Naive thymus-derived CD8-positive, alpha-beta T cell (primary cell): ENCODE measurements around the gene APOBEC3G. TPM values are rescaled to one million over a fixed set of nuclear protein-coding genes. Genes with fewer than 3 reads are reported as not detected.
"Not testable (repeated sequence)": the region's sequence is repeated elsewhere in the genome, so short reads cannot be mapped to it uniquely, and the experiment has no call there.

ENCODE experiments used
- ATAC-seq, 2 donors: fragments of 150-1000 bp; cut with Tn5 transposase in 1 of 2; sonication (Bioruptor Pico), chemical (Tn5 transposase) in 1 of 2; 1 replicate in 1 of 2; 2 replicates in 1 of 2; pipeline ENCODE4 v1.10.0; 2021; ENCODE audit warnings: mild to moderate bottlenecking in 2 of 2, moderate library complexity in 2 of 2
- POLR2A ChIA-PET: fragments of 350-600 bp; sonication (Branson Sonifier 250); formaldehyde crosslinking; loops from one replicate; lab custom pipeline; 2021; ENCODE audit warnings: antibody characterized with exemption; lab: Charles Lee
- DNase-seq, 10 donors: peaks; one replicate each; pipeline versions ENCODE4 v3.0.0 to v3.0.0-alpha.2; 2020 to 2022
- H3K27ac Mint-ChIP-seq, 10 donors: one replicate each; pipeline ENCODE4 v1.8.0; 2020 to 2022; ENCODE audit warnings: mild to moderate bottlenecking in 10 of 10, mixed read lengths in 10 of 10, moderate library complexity in 4 of 10, inconsistent platforms in 1 of 10
- H3K27me3 Mint-ChIP-seq, 5 donors: one replicate each; pipeline ENCODE4 v1.8.0; 2021 to 2022; ENCODE audit warnings: mixed read lengths in 5 of 5
- H3K36me3 Mint-ChIP-seq, 3 donors: one replicate each; pipeline ENCODE4 v1.8.0; 2020 to 2022; ENCODE audit warnings: mixed read lengths in 3 of 3, mild to moderate bottlenecking in 2 of 3, inconsistent platforms in 1 of 3
- H3K4me1 Mint-ChIP-seq, 4 donors: one replicate each; pipeline ENCODE4 v1.8.0; 2021 to 2022; ENCODE audit warnings: mixed read lengths in 4 of 4
- H3K4me3 Mint-ChIP-seq, 10 donors: one replicate each; pipeline ENCODE4 v1.8.0; 2020 to 2022; ENCODE audit warnings: mild to moderate bottlenecking in 10 of 10, mixed read lengths in 10 of 10, moderate library complexity in 6 of 10, inconsistent platforms in 1 of 10
- H3K9me3 Mint-ChIP-seq, 9 donors: one replicate each; pipeline ENCODE4 v1.8.0; 2020 to 2022; ENCODE audit warnings: mixed read lengths in 9 of 9, mild to moderate bottlenecking in 3 of 9, inconsistent platforms in 1 of 9, moderate library complexity in 1 of 9
- polyA plus RNA-seq, 3 donors: library from polyadenylated mRNA; unstranded; fragments of 300-500 nt; fragmentation: Illumina TruSeq; gene quantifications; one replicate each; pipeline ENCODE4 v1.2.3, GENCODE V29; 2021
- total RNA-seq, 8 experiments: library from RNA in 2 of 8; stranded (reverse) in 2 of 8; gene quantifications; one replicate each; pipeline ENCODE4 v1.2.3 and lab custom pipeline; 2021 to 2026

APOBEC3G gene
- total RNA-seq (10 to 100 TPM; 24.3 to 27.4 TPM), polyA plus RNA-seq (100 to 1,000 TPM in 1 of 3 donors, 10 to 100 TPM in 2; 30.6 to 113 (median 38.7) TPM), total RNA-seq (lab: John Stamatoyannopoulos, UW) (21.2 to 80.4 (median 33.7) reads per million in 6 experiments)

DNA sequence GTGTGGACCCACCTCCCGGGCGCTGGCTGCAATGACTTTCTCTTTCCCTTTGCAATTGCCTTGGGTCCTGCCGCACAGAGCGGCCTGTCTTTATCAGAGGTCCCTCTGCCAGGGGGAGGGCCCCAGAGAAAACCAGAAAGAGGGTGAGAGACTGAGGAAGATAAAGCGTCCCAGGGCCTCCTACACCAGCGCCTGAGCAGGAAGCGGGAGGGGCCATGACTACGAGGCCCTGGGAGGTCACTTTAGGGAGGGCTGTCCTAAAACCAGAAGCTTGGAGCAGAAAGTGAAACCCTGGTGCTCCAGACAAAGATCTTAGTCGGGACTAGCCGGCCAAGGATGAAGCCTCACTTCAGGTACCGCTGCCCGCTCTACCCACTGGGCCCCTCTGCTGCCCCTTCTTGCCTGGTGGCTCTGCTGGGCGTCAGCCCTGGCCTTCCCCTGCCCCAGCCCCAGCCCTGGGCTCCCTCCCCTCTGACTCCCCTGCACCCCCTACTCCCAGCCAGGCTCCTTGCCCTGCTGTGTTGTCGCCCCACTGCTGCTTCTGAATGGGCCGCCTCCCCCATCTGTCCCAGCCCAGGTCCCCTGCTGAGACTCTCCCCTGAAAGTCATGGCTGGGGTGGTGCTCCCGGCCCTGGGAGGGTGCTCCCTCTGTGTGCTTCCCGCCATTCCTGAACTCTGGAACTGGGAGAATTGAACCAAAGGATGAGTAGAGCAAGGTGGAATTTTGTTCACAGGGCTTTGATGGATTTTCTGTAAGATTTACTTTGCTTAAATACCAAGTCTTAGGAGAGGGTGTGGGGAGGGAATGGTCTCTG, at the start of gene APOBEC3G:
Gene APOBEC3G (plus strand): TSS at position 250 of the 815 bp plus-strand sequence. CDS start 87 bp downstream, at position 337.
- H3K4me3 Mint-ChIP-seq: peak within 1 kb of the TSS; percentile 83 to 92 (median 88)
- ATAC-seq (peak; percentile 93 to 96), DNase-seq (peak in 8 of 10 donors; percentile 17 to 60 (median 40))
- H3K4me1 Mint-ChIP-seq: peaks cover 14 to 75% (median 52%) of the 10 kb centered on the region in 4 donors
- POLR2A ChIA-PET: interaction anchor here (0.6 kb wide), 1 partner anchor 26 kb away, joined by 3 read pairs; no protein-coding TSS in a partner anchor
- not testable (repeated sequence) for H3K27me3 Mint-ChIP-seq, H3K9me3 Mint-ChIP-seq
- H3K36me3 Mint-ChIP-seq: peaks cover 0 to 27% (median 7%) of the 10 kb centered on the region in 3 donors
- H3K27ac Mint-ChIP-seq: peak within 1 kb of the TSS; percentile 92 to 96 (median 94)

DNA sequence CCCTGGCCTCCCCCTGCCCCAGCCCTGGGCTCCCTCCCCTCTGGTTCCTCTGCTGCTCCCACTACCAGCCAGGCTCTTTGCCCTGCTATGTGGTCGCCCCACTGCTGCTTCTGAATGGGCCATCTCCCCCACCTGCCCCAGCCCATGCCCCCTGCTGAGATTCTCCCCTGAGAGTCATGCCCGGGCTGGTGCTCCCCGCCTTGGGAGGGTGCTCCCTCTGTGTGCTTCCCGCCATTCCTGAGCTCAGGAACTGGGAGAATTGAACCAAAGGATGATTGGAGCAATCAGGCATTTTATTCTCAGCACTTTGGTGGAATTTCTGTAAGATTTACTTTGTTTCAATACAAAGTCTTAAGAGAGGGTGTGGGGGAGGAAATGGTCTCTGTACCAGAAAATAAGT, 49.4 kb upstream of the APOBEC3G start:
- no peaks in the 10 kb centered on the region for H3K9me3 Mint-ChIP-seq
- DNase-seq (no peak), ATAC-seq (no peak)
- H3K27ac Mint-ChIP-seq: peak overlapping the region in 6 of 10 donors; percentile 28 to 84 (median 74)
- no peaks in the 10 kb centered on the region for H3K27me3 Mint-ChIP-seq
- H3K4me3 Mint-ChIP-seq: no peak overlapping the region
- POLR2A ChIA-PET: interaction anchor here (1.1 kb wide), 1 partner anchor 21 kb away, joined by 3 read pairs; no protein-coding TSS in a partner anchor
- peaks cover 19 to 42% (median 32%) of the 10 kb centered on the region in 4 donors for H3K4me1 Mint-ChIP-seq
- H3K36me3 Mint-ChIP-seq: peaks cover 0 to 25% (median 5%) of the 10 kb centered on the region in 3 donors

DNA sequence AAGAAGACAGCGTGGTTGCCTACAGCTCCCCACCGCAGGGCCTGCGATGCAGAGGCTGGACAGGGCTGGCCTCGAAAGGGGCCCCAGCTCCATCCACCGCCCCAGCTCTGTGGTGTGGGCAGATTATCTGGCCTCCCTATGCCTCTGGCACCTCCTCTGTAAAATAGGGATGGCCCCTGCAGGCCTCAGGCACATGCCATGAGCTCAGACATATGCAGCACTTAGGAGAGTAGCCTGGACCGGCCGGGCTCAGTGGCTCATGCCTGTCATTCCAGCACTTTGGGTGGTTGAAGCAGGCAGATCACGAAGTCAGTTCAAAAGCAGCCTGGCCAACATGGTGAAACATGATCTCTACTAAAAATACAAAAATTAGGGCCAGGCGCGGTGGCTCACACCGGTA, 48.8 kb upstream of the APOBEC3G start:
- POLR2A ChIA-PET: interaction anchor here (0.6 to 1.1 kb wide), 2 partner anchors 20 to 744 kb away, joined by 3 to 5 read pairs; no protein-coding TSS in a partner anchor
- Mint-ChIP-seq H3K9me3 (no peaks in the 10 kb centered on the region), H3K4me3 (no peak overlapping the region), H3K27ac (peak overlapping the region in 5 of 10 donors; percentile 15 to 79 (median 72)), H3K4me1 (peaks cover 19 to 41% (median 30%) of the 10 kb centered on the region in 4 donors), H3K36me3 (peaks cover 0 to 23% (median 9%) of the 10 kb centered on the region in 3 donors), H3K27me3 (no peaks in the 10 kb centered on the region)
- DNase-seq (no peak), ATAC-seq (no peak)

DNA sequence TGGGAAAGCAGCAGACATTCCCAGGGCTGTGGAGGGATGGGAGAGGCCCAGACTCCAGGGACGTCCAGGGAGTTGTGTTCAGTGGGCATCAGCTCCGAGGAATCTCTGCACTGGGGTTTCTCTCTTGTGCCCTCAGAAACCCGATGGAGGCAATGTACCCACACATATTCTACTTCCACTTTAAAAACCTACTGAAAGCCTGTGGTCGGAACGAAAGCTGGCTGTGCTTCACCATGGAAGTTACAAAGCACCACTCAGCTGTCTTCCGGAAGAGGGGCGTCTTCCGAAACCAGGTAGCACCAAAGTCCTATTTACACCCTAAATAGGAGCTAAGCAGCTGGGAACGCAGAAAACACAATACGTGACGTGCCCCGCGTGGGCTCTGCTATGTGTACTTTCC, 47.8 kb upstream of the APOBEC3G start:
- POLR2A ChIA-PET: no interaction called here
- H3K9me3 Mint-ChIP-seq: no peaks in the 10 kb centered on the region
- peaks cover 0 to 14% (median 4%) of the 10 kb centered on the region in 3 donors for H3K36me3 Mint-ChIP-seq
- peaks cover 19 to 32% (median 23%) of the 10 kb centered on the region in 4 donors for H3K4me1 Mint-ChIP-seq
- ATAC-seq (no peak), DNase-seq (no peak)
- no peak overlapping the region for H3K27ac Mint-ChIP-seq
- H3K27me3 Mint-ChIP-seq: no peaks in the 10 kb centered on the region
- no peak overlapping the region for H3K4me3 Mint-ChIP-seq

DNA sequence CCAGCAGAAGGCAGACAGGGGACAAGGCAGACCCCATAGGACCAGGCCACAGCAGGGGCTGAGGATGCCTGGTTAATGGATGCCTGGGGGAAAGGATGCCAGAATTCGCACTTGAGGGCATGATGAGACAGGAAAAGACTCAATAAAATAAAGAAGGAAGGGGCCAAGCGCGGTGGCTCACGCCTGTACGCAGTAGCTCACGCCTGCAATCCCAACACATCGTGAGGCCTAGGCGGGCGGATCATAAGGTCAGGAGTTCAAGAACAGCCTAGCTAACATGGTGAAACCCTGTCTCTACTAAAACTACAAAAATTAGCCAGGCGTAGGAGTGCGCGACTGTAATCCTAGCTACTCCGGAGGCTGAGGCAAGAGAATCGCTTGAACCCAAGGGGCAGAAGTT, 46.4 kb upstream of the APOBEC3G start:
- H3K27me3 Mint-ChIP-seq: no peaks in the 10 kb centered on the region
- DNase-seq (no peak), ATAC-seq (no peak)
- no peak overlapping the region for H3K4me3 Mint-ChIP-seq
- H3K9me3 Mint-ChIP-seq: no peaks in the 10 kb centered on the region
- peaks cover 0 to 8% (median 4%) of the 10 kb centered on the region in 3 donors for H3K36me3 Mint-ChIP-seq
- peak overlapping the region in 2 of 10 donors; percentile 55 to 74 for H3K27ac Mint-ChIP-seq
- POLR2A ChIA-PET: no interaction called here
- peaks cover 8 to 17% (median 11%) of the 10 kb centered on the region in 4 donors for H3K4me1 Mint-ChIP-seq

DNA sequence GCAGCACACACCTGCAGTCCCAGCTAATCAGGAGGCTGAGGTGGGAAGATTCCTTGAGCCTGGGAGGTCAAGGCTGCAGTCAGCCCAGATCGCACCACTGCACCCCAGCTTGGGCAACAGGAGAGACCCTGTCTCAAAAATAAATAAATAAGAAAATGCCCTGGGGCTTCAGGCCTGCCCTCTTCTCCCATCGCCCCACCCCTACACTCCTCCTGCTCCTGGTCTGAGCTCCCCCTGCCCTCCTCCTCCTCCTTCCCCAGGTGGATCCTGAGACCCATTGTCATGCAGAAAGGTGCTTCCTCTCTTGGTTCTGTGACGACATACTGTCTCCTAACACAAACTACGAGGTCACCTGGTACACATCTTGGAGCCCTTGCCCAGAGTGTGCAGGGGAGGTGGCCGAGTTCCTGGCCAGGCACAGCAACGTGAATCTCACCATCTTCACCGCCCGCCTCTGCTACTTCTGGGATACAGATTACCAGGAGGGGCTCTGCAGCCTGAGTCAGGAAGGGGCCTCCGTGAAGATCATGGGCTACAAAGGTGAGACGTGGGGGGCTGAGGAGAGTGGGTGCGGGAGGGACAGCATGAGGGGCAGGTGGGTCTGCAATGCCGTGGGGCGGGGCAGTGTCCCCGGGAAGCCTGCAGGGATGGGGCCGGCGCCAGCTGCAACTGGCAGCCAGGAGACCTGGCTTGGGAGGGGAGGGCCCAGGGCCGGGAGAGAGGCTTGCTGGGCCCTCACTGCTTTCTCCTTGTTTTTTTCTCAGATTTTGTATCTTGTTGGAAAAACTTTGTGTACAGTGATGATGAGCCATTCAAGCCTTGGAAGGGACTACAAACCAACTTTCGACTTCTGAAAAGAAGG, 45.4 kb upstream of the APOBEC3G start:
- not testable (repeated sequence) for H3K9me3 Mint-ChIP-seq, H3K4me1 Mint-ChIP-seq, H3K4me3 Mint-ChIP-seq, H3K36me3 Mint-ChIP-seq, ATAC-seq, DNase-seq, H3K27me3 Mint-ChIP-seq
- POLR2A ChIA-PET: interaction anchor here (0.5 kb wide), 1 partner anchor 23 kb away, joined by 3 read pairs; no protein-coding TSS in a partner anchor
- H3K27ac Mint-ChIP-seq: peak overlapping the region in 1 of 10 donors; percentile 34

DNA sequence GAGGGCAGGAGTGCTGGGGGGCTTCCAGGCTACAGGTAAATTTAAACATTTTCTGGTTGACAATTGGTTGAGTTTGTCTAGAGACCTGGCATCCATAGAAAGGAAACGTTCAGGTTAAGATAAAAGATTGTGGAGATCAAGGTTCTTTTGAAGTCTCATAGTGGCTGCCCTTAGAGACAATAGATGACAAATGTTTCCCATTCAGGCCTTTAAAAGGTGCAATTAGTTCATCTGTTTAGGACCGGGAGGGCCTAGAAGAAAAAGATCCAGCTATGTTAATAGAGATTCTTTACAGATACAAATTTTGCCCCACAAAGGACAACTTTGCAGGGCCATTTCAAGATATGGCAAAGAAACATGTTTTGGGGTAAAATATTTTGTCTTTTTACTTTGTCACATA, 40.0 kb upstream of the APOBEC3G start:
- peak overlapping the region in 2 of 10 donors; percentile 11 to 26 for H3K4me3 Mint-ChIP-seq
- H3K9me3 Mint-ChIP-seq, H3K36me3 Mint-ChIP-seq, H3K27me3 Mint-ChIP-seq, ATAC-seq: not testable (repeated sequence)
- peaks cover 14 to 41% (median 35%) of the 10 kb centered on the region in 4 donors for H3K4me1 Mint-ChIP-seq
- peak in 2 of 10 donors; percentile 27 to 40 for DNase-seq
- H3K27ac Mint-ChIP-seq: peak overlapping the region in 9 of 10 donors; percentile 2 to 76 (median 37)
- POLR2A ChIA-PET: interaction anchor here (0.6 to 0.7 kb wide), 2 partner anchors 73 to 1482 kb away, joined by 3 read pairs; no protein-coding TSS in a partner anchor

DNA sequence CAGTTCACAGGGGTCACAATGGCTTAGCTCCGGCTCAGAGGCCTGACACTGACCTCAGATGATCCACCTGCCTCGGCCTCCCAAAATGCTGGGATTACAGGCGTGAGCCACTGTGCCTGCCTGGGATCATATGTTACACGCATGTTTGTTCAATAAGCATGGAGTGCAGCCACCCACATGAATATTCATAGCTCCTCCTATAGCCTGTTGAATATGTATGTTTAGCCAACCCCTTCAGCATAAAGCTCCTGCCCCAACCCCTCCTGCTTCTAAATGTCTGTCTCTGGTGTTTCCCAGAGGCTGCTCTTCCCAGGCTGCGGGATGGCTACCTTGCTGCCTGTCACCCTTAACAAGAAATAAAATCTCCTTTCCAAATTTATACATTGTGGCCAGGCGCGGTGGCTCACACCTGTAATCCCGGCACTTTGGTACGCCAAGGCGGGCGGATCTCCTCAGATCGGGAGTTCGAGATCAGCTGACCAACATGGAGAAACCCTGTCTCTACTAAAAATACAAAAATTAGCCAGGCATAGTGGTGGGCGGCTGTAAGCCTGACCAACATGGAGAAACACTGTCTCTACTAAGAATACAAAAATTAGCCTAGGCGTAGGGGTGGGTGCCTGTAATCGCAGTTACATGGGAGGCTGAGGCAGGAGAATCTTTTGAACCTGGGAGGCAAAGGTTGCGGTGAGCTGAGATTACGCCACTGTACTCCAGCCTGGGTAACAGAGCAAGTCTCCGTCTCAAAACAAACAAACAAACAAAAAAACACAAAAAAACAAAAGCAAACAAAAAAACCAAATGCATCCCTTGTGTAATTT, 37.6 kb upstream of the APOBEC3G start:
- peak overlapping the region; percentile 74 to 94 (median 86) for H3K27ac Mint-ChIP-seq
- H3K9me3 Mint-ChIP-seq: no peaks in the 10 kb centered on the region
- H3K36me3 Mint-ChIP-seq: peaks cover 0 to 13% (median 0%) of the 10 kb centered on the region in 3 donors
- H3K27me3 Mint-ChIP-seq: no peaks in the 10 kb centered on the region
- H3K4me3 Mint-ChIP-seq: peak overlapping the region; percentile 64 to 95 (median 82)
- ATAC-seq (no peak), DNase-seq (no peak)
- H3K4me1 Mint-ChIP-seq: peaks cover 14 to 56% (median 46%) of the 10 kb centered on the region in 4 donors
- POLR2A ChIA-PET: interaction anchor here (1.0 to 2.4 kb wide), 2 partner anchors 17 to 52 kb away, joined by 3 to 7 read pairs; no protein-coding TSS in a partner anchor

DNA sequence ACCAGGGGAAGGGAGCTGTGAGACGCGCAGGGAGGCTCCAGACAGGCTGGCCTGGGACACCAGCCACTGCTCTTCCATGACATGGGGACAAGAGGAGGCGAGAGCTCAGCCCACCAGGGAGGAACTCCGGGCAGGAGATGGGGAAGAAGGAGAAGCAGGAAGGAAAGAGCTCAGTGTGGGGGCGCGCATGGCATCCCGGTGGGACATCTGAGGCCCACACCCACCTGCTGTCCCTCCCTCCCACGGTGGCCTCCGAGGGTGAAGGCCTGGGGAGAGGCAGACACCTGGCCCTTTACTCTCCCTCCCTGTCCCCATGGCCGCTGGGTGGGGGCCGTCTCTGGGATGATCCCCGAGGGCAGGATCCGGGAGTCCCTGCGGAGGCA, 36.9 kb upstream of the APOBEC3G start:
- POLR2A ChIA-PET: interaction anchor here (1.0 to 2.4 kb wide), 2 partner anchors 18 to 51 kb away, joined by 3 to 7 read pairs; no protein-coding TSS in a partner anchor
- H3K27ac Mint-ChIP-seq: peak overlapping the region; percentile 74 to 94 (median 86)
- peaks cover 0 to 18% (median 3%) of the 10 kb centered on the region in 3 donors for H3K36me3 Mint-ChIP-seq
- DNase-seq, ATAC-seq, H3K9me3 Mint-ChIP-seq, H3K27me3 Mint-ChIP-seq: not testable (repeated sequence)
- H3K4me3 Mint-ChIP-seq: peak overlapping the region; percentile 64 to 95 (median 82)
- H3K4me1 Mint-ChIP-seq: peaks cover 18 to 59% (median 51%) of the 10 kb centered on the region in 4 donors

DNA sequence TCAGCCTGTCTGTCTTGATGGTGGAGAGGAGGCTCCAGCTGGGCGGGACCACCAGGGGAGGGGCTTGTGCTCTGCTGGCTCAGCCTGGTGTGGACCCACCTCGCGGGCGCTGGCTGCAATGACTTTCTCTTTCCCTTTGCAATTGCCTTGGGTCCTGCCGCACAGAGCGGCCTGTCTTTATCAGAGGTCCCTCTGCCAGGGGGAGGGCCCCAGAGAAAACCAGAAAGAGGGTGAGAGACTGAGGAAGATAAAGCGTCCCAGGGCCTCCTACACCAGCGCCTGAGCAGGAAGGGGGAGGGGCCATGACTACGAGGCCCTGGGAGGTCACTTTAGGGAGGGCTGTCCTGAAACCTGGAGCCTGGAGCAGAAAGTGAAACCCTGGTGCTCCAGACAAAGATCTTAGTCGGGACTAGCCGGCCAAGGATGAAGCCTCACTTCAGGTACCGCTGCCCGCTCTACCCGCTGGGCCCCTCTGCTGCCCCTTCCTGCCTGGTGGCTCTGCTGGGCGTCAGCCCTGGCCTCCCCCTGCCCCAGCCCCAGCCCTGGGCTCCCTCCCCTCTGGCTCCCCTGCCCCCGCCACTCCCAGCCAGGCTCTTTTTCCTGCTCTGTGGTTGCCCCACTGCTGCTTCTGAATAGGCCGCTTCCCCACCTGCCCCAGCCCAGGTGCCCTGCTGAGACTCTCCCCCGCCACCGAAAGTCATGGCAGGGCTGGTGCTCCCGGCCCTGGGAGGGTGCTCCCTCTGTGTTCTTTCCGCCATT, 36.4 kb upstream of the APOBEC3G start, which contains the start of gene APOBEC3F:
Gene APOBEC3F (plus strand): TSS at position 327 of the 759 bp plus-strand sequence. CDS start 97 bp downstream, at position 424.
- Mint-ChIP-seq H3K36me3 (peaks cover 0 to 23% (median 3%) of the 10 kb centered on the region in 3 donors), H3K4me3 (peak within 1 kb of the TSS; percentile 80 to 95 (median 88)), H3K27ac (peak within 1 kb of the TSS; percentile 80 to 95 (median 92)), H3K4me1 (peaks cover 20 to 64% (median 57%) of the 10 kb centered on the region in 4 donors)
- POLR2A ChIA-PET: interaction anchor here (2.4 kb wide), 1 partner anchor 18 kb away, joined by 7 read pairs; no protein-coding TSS in a partner anchor
- H3K27me3 Mint-ChIP-seq, H3K9me3 Mint-ChIP-seq: not testable (repeated sequence)
- ATAC-seq (peak; percentile 94 to 96), DNase-seq (peak; percentile 48 to 86 (median 62))
